ENCODE results near the gene FOXD2. TPM values are rescaled to one million over a fixed set of nuclear protein-coding genes. Genes with fewer than 3 reads are reported as not detected.
"Not testable (repeated sequence)": the region's sequence is repeated elsewhere in the genome, so short reads cannot be mapped to it uniquely, and the experiment has no call there.

Gene FOXD2
- total RNA-seq, 1 experiment from 2014 or later, result 1.6 TPM

DNA sequence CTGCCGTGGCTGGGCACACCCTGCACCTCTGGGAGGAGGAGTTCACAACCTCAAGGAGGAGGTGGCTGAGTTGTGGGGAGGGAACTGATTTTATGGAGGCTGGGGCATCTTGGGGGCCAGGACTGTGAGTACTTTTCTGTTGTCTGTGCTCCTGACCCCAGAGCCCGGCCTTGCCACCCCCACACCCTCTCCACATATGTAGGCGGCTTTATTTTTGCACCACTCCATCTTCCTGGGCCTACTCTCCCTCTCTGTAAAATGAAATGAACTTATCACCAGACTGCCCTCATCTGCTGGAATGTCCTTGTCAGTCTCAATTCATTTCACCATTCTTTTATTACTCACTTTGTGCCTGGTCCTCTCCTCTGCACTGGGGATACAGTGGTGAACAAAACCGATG lies 12.8 kb downstream of the FOXD2 start:
- DNase-seq (ENCODE audit: low read depth), result no peak
- in situ Hi-C loops (cut with HindIII; ENCODE audit: low pct_unique_long_range_greater_than_20kb, low sequenced_read_pairs), result no loop called here

DNA sequence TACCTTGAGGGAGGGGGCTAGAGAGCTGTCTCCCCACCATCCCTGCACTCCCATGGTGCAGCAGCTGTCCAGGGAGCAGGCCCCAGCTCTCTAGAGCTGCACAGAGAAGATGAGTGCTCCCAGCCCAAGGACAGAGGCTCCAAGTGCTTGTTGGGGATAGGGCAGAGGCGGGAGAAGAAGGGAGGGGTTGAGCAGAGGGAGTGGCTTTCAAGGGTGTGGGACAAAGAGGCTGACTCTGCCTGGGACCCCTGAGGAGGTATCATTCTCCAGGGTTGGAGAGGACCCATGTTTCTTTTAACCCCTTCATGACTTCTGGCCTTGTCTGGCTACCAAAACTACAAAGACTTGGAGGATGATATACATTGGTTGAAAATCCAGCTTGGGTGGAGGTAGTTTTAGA lies 14.6 kb downstream of the FOXD2 start:
- in situ Hi-C loops (cut with HindIII; ENCODE audit: low pct_unique_long_range_greater_than_20kb, low sequenced_read_pairs), result no loop called here

DNA sequence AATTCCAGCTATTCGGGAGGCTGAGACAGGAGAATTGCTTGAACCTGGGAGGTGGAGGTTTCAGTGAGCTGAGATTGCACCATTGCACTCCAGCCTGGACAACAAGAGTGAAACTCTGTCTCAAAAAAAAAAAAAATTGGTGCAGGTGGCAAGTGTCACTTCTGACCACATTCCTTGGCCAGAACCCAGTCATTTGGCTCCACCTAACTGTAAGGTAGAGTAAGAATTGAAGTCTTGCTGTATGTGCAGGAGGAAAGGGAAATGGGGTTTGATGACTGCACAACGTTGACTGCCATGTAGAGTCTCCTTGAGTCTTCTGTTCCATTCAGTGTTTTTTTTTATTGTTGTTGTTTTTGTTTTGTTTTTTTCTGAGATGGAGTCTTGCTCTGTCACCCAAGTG lies 16.1 kb downstream of the FOXD2 start:
- in situ Hi-C loops (cut with HindIII; ENCODE audit: low pct_unique_long_range_greater_than_20kb, low sequenced_read_pairs); DNase-seq (ENCODE audit: low read depth): not testable (repeated sequence)

More for the DNA sequence above, 14.6 kb downstream of the FOXD2 start:
- no peak for DNase-seq (ENCODE audit: low read depth)

DNA sequence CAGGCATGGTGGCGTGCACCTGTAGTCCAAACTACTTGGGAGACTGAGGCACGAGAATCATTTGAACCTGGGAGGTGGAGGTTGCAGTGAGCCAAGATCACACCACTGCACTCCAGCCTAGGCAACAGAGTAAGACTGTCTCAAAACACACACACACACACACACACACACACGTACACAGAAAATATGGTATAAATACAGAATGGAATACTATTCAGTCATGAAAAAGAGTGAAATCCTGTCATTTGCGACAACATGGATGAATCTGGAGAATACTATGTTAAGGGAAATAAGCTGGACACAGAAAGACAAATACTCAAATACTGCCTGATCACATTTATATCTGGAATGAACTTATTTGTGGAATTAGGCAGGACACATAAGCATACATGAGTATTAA lies 18.4 kb downstream of the FOXD2 start:
- in situ Hi-C loops (cut with HindIII; ENCODE audit: low pct_unique_long_range_greater_than_20kb, low sequenced_read_pairs), result no loop called here
- no peak for DNase-seq (ENCODE audit: low read depth)

DNA sequence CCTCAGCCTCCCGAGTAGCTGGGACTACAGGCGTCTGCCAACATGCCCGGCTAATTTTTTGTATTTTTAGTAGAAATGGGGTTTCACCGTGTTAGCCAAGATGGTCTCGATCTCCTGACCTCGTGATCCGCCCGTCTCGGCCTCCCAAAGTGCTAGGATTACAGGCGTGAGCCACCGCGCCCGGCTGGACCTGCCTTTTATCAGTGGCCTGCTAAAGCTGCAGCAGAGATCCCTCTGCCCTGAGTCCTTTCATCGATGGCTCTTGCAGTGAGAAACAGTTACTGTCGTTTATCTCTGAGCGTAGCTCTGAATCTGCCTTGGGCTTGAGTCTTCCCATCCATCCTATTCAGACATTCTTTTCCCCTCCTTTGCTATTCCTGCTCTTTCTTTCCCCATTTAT lies 19.7 kb downstream of the FOXD2 start:
- in situ Hi-C loops (cut with HindIII; ENCODE audit: low pct_unique_long_range_greater_than_20kb, low sequenced_read_pairs); DNase-seq (ENCODE audit: low read depth): not testable (repeated sequence)

DNA sequence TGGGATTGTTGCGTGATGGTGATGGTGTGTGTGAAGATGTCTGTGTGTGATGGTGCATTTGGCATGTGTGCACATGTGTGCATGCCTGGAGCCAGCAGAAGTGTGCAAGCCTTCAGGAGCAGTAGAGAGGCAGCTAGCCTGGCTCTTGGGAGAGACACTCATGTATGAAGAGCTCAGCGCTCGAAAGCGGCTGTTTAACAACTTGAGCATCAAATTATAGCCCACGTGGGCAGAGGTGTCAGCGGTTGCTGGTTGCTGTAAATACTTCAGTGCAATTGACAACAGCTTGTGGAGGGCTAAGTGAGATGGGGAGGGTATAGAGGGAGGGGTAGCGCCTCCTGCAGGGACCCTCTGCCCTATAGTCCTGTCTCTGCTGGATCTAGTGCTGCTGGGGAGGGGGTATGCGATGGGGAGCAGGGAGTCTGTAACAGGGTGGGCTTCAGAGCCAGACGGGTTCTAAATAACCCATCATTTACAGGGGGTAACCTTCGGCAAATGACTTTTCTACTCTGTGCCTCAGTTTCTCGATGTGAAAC lies 21.5 kb downstream of the FOXD2 start:
- in situ Hi-C loops (cut with HindIII; ENCODE audit: low pct_unique_long_range_greater_than_20kb, low sequenced_read_pairs), result no loop called here
- DNase-seq (ENCODE audit: low read depth), result no peak

DNA sequence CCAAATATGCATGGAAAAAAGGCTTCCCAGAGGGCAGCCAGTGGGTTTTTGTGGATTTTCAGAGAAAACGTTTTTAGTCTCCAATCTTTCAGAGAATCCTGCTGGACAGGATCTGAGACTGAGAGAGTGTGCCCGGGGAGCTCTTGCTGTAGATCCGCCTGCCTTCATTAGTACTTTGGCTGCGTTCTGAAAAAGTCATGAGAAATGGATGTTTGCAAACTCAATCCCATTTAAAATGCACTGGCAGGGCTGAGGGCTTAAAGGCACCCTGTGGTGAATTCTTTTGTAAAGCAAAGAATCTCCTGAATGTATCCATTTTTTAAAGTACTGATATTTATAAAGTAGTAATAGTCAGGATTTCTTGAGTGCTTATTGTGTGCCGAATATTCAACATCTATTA lies 22.2 kb downstream of the FOXD2 start:
- no peak for DNase-seq (ENCODE audit: low read depth)
- in situ Hi-C loops (cut with HindIII; ENCODE audit: low pct_unique_long_range_greater_than_20kb, low sequenced_read_pairs), result no loop called here

DNA sequence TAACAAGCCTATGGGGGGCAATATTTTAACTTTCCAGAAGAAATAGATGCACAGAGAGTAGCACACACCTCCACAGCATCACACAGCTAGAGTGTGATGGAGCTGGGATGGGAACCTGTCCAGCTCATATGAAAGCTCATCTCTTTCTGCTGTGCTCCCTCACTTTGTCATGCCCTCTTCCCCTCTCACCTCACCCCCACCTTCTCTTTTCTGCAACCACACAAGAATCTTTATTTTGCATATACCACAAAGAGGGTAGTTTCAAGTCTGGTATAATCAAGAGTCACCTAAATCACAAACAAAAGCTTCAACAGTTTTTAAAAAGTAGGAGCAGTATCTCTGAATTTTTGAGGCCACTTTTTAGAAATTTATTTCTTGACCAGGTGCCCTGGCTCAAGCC lies 22.6 kb downstream of the FOXD2 start:
- in situ Hi-C loops (cut with HindIII; ENCODE audit: low pct_unique_long_range_greater_than_20kb, low sequenced_read_pairs), result no loop called here
- DNase-seq (ENCODE audit: low read depth), result no peak

DNA sequence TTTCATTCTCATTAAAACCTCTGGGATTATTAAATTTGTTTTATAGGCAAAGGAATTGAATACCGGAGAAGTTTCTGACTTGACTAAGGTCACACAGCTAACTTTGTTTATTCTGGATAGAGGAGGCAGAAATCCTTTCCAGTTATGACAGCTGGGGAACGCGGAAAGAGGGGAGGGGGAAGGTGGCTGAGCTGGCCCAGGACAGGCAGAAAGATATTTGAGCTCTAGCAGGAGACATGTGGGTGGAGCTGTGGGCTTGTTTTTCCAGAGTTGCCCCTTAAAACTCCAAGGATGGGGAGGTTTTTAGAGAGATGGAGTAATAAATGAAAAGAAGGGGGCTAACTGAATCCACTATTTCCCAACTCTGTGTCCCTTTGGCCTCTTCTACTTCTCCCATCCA lies 27.8 kb downstream of the FOXD2 start:
- in situ Hi-C loops (cut with HindIII; ENCODE audit: low pct_unique_long_range_greater_than_20kb, low sequenced_read_pairs), result no loop called here
- DNase-seq (ENCODE audit: low read depth), result no peak

DNA sequence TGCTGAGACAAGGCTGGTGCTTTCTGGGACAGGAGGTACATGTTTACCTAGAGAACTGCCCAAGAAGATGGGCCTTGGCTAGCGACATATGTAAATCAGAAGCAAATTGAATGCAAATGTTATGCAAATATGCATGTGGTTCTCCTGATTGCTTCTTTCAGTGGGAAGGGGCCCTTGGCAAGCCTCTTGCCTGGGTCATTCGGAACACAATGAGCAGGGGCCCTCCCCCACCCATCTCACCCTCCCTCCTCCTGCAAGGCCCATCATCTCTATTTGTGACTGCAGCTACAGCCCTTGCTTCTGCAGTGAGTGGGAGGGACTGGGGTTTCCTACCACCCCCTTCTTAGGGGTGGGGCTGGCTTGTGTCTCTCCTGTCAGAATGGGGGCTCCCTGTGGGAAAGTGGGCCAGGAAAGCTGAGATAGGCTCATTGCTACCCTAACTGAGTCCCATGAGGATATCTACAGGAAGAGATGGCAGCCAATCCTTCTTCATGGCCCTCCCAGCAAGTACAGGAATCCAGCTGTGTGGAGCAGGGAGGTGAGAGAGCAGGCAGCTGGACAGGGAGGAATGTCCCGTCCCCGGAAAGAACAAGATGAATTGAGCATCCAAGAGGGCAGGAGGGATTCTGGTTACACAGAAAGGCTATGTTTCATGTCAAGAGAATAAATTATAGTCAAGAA lies 31.0 kb downstream of the FOXD2 start:
- DNase-seq (ENCODE audit: low read depth), result no peak
- in situ Hi-C loops (cut with HindIII; ENCODE audit: low pct_unique_long_range_greater_than_20kb, low sequenced_read_pairs), result no loop called here

DNA sequence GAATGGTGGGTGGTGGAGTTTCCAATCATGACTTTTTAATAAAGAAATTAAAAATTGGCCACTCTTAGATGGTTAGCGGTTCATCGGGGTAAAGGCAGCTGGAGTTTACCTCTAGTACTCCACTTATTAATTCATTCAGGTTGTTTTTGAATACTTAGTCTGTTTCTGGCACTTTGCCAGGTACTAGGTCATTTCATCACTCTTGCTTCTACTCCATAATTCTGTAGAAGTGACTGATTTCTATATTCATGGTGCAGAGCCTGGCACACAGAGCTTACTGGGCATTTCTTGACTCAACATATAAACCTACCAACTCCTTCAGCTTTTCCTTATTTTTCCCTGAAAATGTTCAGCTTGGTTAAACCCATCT lies 31.5 kb downstream of the FOXD2 start:
- no peak for DNase-seq (ENCODE audit: low read depth)
- in situ Hi-C loops (cut with HindIII; ENCODE audit: low pct_unique_long_range_greater_than_20kb, low sequenced_read_pairs), result no loop called here

DNA sequence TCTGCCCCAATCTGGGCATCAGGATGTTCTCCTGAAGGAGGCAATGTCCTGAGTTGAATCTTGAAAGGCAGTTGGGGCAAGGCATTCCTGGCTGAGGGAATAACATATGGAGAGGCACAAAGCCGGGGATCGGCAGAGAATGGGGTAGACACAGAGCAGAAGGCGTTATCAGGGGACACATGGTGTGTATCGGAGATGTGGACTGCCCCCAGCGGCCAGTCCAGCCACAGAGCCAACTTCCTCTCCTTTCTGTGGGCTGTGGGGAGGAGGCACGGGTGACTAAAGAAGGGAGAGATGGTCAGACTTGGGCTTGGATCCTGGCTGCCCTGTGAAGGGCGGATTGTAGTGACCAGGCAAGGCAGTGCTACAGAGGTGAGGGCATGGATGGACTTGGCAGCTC lies 32.1 kb downstream of the FOXD2 start:
- no peak for DNase-seq (ENCODE audit: low read depth)
- in situ Hi-C loops (cut with HindIII; ENCODE audit: low pct_unique_long_range_greater_than_20kb, low sequenced_read_pairs), result no loop called here

DNA sequence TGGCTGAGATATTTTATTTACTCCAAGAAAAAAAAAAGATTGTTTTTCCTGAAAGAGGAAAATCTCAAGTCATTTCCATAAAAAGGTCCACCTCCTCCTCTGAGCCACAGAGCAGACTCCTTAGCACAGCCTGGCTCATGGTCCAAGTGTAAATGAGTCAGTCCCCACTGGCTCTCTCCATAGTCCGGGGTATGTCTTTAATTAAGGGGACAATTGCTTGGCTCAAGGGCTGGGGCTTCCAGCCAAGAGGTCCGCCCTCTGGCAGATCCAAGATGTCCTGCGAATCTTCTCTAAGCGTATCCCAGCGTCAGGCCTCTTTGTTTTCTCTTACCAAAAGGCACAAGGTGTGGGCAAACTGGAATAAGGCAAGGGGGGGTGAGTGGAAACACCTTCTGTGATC lies 33.3 kb downstream of the FOXD2 start:
- no peak for DNase-seq (ENCODE audit: low read depth)
- in situ Hi-C loops (cut with HindIII; ENCODE audit: low pct_unique_long_range_greater_than_20kb, low sequenced_read_pairs), result no loop called here

DNA sequence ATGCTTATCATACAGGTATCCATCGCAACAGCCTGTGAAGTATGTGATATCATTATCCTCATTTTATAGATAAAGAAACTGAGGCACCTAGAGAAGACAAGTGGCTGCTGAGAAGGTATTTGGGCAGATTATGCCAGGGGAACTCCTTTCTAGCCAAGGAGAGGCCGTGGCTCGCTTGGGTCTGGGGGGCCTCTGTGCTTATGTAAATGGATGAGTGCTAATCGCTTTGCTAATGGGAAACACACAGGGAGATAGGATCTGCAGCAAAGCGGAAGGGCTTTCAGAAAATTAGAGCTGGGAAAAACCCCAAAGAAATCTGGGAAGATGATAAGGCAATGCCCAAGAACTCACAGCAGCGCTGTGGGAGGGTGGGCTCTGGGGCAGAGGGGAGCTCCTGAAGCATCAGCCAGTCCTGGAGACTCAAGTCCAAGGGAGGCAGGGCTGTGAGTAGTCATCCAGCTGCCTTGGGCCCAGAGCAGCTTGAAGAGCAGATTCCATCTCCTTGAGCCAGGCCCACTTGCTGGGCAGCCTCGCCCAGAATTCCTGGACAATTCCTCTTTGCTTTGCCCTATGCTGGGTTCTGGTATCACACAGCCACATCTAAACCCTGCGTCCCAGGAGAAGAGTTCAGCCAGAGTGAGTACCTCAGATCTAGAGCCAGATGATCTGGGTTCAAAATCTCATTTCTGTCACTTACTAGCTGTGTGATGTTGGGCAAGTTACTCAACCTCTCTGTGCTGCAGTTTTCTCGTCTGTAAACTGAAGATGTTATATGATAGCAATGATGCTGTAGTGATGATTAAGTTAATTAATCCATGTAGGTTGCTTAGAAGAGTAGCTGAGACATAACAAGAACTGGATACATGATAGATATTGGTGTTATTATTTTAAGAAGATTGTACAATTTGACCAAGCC lies 36.7 kb downstream of the FOXD2 start:
- no peak for DNase-seq (ENCODE audit: low read depth)
- in situ Hi-C loops (cut with HindIII; ENCODE audit: low pct_unique_long_range_greater_than_20kb, low sequenced_read_pairs), result no loop called here

DNA sequence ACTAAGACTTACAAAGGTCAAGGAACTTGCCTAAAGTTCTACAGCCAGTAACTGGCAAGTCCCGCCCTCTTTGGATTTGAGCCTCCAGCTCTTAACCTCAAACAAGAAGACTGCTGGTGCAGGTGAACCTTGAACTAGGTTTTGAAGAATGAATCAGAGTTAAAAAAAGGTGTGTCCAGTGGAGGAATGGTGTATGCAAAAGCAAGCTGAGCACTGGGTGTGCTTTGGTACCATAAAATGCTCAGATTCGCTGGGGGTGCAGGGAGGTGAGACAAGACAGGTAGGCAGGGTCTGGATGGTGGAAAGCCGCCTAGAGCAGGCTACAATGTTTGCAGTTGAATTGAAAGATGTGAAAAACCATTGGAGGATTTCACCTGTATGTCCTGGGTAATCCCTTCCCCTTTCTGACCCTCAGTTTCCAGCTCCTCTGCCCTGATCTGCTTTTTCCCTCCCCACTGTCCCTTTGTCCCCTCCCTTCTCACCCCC lies 39.8 kb downstream of the FOXD2 start:
- in situ Hi-C loops (cut with HindIII; ENCODE audit: low pct_unique_long_range_greater_than_20kb, low sequenced_read_pairs), result no loop called here
- peak; percentile 43 for DNase-seq (ENCODE audit: low read depth)

DNA sequence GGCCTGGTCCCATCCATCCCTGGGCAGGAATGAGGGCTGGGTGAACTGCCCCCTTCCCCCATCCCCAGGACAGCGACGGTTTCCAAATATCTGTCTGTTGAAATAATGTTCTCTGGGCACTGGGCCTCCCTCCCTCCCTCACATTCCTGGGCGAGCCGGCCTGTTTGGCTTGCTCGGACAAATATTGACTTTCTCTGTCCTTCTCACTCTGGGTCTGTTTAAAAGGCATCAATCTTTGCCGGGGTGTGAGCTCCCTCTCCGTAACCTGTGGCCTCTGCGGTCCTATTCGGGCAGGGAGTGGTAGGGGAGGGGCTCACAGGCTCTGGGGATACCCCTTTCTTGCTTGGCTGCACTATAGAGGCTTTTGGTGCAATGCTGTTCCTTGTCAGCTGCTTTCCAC lies 40.2 kb downstream of the FOXD2 start:
- in situ Hi-C loops (cut with HindIII; ENCODE audit: low pct_unique_long_range_greater_than_20kb, low sequenced_read_pairs), result no loop called here
- peak; percentile 86 for DNase-seq (ENCODE audit: low read depth)

DNA sequence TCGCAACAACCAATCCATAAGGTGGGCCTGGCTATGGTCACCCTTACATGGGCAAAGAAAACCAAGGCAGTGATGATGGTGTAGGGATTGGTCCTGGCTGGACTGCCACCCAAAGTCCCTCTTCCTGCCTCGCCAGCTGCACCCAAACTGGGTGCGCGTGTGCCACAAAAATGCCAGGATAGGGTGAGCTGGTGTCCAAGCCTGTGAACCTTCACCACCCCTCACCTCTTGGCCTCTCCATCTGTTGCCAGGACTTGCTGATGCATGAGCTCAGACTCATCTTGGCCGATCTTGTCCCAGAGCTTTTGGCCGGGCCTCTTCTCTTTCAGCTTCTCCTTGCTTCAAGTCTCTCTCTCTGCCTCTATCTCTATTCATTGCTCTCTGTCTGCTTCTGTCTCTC lies 41.8 kb downstream of the FOXD2 start:
- in situ Hi-C loops (cut with HindIII; ENCODE audit: low pct_unique_long_range_greater_than_20kb, low sequenced_read_pairs), result no loop called here

DNA sequence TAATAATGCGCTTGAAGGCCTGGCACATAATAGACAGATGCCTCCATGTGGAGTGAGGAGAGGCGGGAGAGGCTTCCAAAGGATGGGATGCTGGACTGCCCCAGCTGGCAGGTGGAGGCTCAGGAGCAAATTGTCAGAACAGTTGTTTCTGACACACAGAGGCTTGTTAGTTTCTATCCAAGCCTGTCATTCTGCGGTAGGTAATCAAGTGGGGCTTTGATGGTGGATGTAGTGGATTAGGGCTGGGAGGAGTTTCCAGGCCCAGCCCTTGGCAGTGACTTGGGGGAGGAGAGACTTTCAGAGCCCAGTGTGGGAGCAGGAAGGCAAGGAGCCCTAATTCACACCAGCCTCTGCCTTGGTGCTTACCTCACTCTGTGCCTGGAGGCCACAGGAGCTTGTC lies 44.1 kb downstream of the FOXD2 start:
- in situ Hi-C loops (cut with HindIII; ENCODE audit: low pct_unique_long_range_greater_than_20kb, low sequenced_read_pairs), result no loop called here
- DNase-seq (ENCODE audit: low read depth), result no peak

More for the DNA sequence above, 41.8 kb downstream of the FOXD2 start:
- peak; percentile 29 for DNase-seq (ENCODE audit: low read depth)

DNA sequence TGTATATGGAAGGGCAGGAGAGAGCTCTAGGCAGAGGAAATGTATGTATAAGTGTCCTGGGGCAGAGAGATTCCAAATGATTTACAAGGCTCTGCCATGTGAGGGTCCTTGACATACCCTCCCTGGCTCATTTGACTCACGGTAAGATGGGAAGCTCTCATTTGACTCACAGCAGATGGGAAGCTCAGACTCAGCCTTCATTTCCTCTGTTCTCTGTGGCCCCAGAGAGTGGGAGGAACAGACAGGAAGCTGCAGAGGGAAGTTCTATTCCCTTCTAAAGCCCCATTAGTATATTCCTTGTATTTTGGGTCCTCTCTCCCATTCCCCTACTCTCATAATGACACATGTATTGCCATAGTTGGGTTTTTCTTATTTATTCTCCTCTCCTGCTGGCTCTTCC lies 44.9 kb downstream of the FOXD2 start:
- in situ Hi-C loops (cut with HindIII; ENCODE audit: low pct_unique_long_range_greater_than_20kb, low sequenced_read_pairs), result no loop called here
- no peak for DNase-seq (ENCODE audit: low read depth)
